HCT116 (cell line): ENCODE measurements around the gene SIGLEC11. TPM values are rescaled to one million over a fixed set of nuclear protein-coding genes. Genes with fewer than 3 reads are reported as not detected.

Experiments
- ATAC-seq: fragments of 200-7000 bp; cut with Tn5 transposase; 2 replicates; pipeline ENCODE4 v1.9.1; 2020; ENCODE audit warnings: mild to moderate bottlenecking, moderate library complexity
- BruUV-seq: library from RNA; stranded (reverse); fragments of 400-500 nt; replicated peaks from 2 replicates; lab custom pipeline; 2021; lab: Mats Ljungman, UMichigan
- CTCF ChIA-PET: fragments of 300-600 bp; sonication (Branson Sonifier 250); formaldehyde crosslinking; loops from one replicate; lab custom pipeline; 2021; ENCODE audit warnings: antibody characterized with exemption; lab: Charles Lee
- POLR2A ChIA-PET: fragments of 300-600, 350-600 bp; sonication (Branson Sonifier 250); formaldehyde crosslinking; loops from one replicate; lab custom pipeline; 2021; ENCODE audit warnings: antibody characterized with exemption; lab: Charles Lee
- RAD21 ChIA-PET, 2 experiments: fragments of 300-600 bp; sonication (Branson Sonifier 250); formaldehyde crosslinking; loops; one replicate each; lab custom pipeline; 2023; ENCODE audit warnings: low total read pairs in 2 of 2; ENCODE audit not compliant: uncharacterized antibody in 2 of 2, unreplicated experiment in 2 of 2, low non-redundant PET in 1 of 2; lab: Charles Lee
- DNase-seq: peaks from one replicate; pipeline ENCODE4 v3.0.0-alpha.2; 2010; ENCODE audit warnings: low read depth, low spot score
- H2AFZ ChIP-seq: fragments of 200-600 bp; shearing (Covaris generic), sonication (generic); 2 replicates; pipeline ENCODE4 v1.6.1; 2017; ENCODE audit warnings: low read depth, mixed run types, mixed read lengths, antibody characterized with exemption, low read length; ENCODE audit not compliant: poor library complexity, severe bottlenecking
- H3K27ac ChIP-seq: 2 replicates; pipeline ENCODE4 v1.5.1; 2012; ENCODE audit warnings: low read depth, low read length
- H3K27me3 ChIP-seq: fragments of 200-600 bp; sonication (generic); 2 replicates; pipeline ENCODE4 v1.6.1; 2016; ENCODE audit warnings: mixed run types, low read length, mixed read lengths; ENCODE audit not compliant: insufficient read depth
- H3K36me3 ChIP-seq, 2 experiments: fragments of 200-500 bp in 1 of 2; fragments of 200-600 bp in 1 of 2; sonication (Bioruptor generic) in 1 of 2; sonication (generic) in 1 of 2; 2 replicates each; pipeline versions ENCODE4 v1.5.1 to v1.6.1; 2014 to 2016; ENCODE audit warnings: low read length in 2 of 2, inconsistent platforms in 1 of 2, mixed read lengths in 1 of 2, mixed run types in 1 of 2; ENCODE audit not compliant: insufficient read depth in 2 of 2, control insufficient read depth in 1 of 2
- H3K4me1 ChIP-seq, 2 experiments: fragments of 200-600 bp in 1 of 2; sonication (generic) in 1 of 2; 2 replicates each; pipeline versions ENCODE4 v1.5.1 to v1.6.1; 2012 to 2017; ENCODE audit warnings: low read length in 2 of 2, inconsistent platforms in 1 of 2, mild to moderate bottlenecking in 1 of 2, mixed read lengths in 1 of 2, mixed run types in 1 of 2, moderate library complexity in 1 of 2; ENCODE audit not compliant: insufficient read depth in 2 of 2, control insufficient read depth in 1 of 2
- H3K4me2 ChIP-seq: fragments of 200-600 bp; sonication (generic); 2 replicates; pipeline ENCODE4 v1.6.1; 2017; ENCODE audit warnings: mixed run types, low read length, mixed read lengths
- H3K4me3 ChIP-seq, 2 experiments: fragments of 200-600 bp in 1 of 2; sonication (generic) in 1 of 2; replicated peaks in 1 of 2; 2 replicates each; pipeline ENCODE4 v1.5.1; 2011 to 2016; ENCODE audit warnings: low read length in 2 of 2, control low read depth in 1 of 2, low read depth in 1 of 2, mild to moderate bottlenecking in 1 of 2, mixed read lengths in 1 of 2, mixed run types in 1 of 2
- H3K79me2 ChIP-seq: fragments of 200-600 bp; sonication (generic); 2 replicates; pipeline ENCODE4 v1.6.1; 2017; ENCODE audit warnings: mild to moderate bottlenecking, mixed run types, low read length, moderate library complexity, mixed read lengths; ENCODE audit not compliant: insufficient read depth
- H3K9ac ChIP-seq: fragments of 200-600 bp; sonication (generic); 2 replicates; pipeline ENCODE4 v1.6.1; 2016; ENCODE audit warnings: low read length, mixed read lengths
- H3K9me2 ChIP-seq: fragments of 200-600 bp; sonication (generic), shearing (Covaris generic); 2 replicates; pipeline ENCODE4 v1.6.1; 2017; ENCODE audit warnings: mixed run types, mild to moderate bottlenecking, moderate library complexity; ENCODE audit not compliant: insufficient read depth
- H3K9me3 ChIP-seq, 2 experiments: fragments of 200-500 bp in 1 of 2; fragments of 200-600 bp in 1 of 2; sonication (Bioruptor generic) in 1 of 2; sonication (generic) in 1 of 2; 2 replicates each; pipeline ENCODE4 v1.6.1; 2014 to 2017; ENCODE audit warnings: low read length in 2 of 2, mixed read lengths in 2 of 2, inconsistent platforms in 1 of 2, low read depth in 1 of 2, mild to moderate bottlenecking in 1 of 2, mixed run types in 1 of 2, moderate library complexity in 1 of 2; ENCODE audit not compliant: control insufficient read depth in 1 of 2, insufficient read depth in 1 of 2
- H4K20me1 ChIP-seq: fragments of 200-600 bp; sonication (generic), shearing (Covaris generic); 2 replicates; pipeline ENCODE4 v1.6.1; 2017; ENCODE audit warnings: mixed run types, mild to moderate bottlenecking, moderate library complexity; ENCODE audit not compliant: insufficient read depth
- CEBPB ChIP-seq: IDR thresholded peaks from 2 replicates; pipeline ENCODE4 v1.6.1; 2012; ENCODE audit warnings: low read depth
- EZH2 ChIP-seq: fragments of 200-600 bp; sonication (generic); IDR thresholded peaks from 2 replicates; pipeline ENCODE4 v1.6.1; 2017; ENCODE audit warnings: antibody characterized with exemption, mixed run types
- EZH2phosphoT487 ChIP-seq: fragments of 200-600 bp; IDR thresholded peaks from 2 replicates; pipeline ENCODE4 v1.6.1; 2018; ENCODE audit warnings: antibody characterized with exemption, borderline replicate concordance
- FOSL1 ChIP-seq: IDR thresholded peaks from 2 replicates; pipeline ENCODE4 v1.6.1; 2012; ENCODE audit warnings: low read depth
- POLR2A ChIP-seq: IDR thresholded peaks from 2 replicates; pipeline ENCODE4 v1.7.0; 2011; ENCODE audit warnings: borderline replicate concordance; ENCODE audit not compliant: insufficient read depth, insufficient read length; ENCODE audit errors: extremely low read depth
- SRF ChIP-seq: IDR thresholded peaks from 2 replicates; pipeline ENCODE4 v1.6.1; 2012; ENCODE audit warnings: low read depth
- TCF7L2 ChIP-seq: IDR thresholded peaks from 2 replicates; pipeline ENCODE4 v1.7.0; 2011; ENCODE audit warnings: borderline replicate concordance, inconsistent platforms; ENCODE audit not compliant: insufficient read depth, insufficient read length; ENCODE audit errors: extremely low read depth
- ZFX ChIP-seq: fragments of 450-650 bp; IDR thresholded peaks from 2 replicates; pipeline ENCODE4 v1.6.1; 2017
- intact Hi-C: fragments of 100-400 bp; cut with micrococcal nuclease; formaldehyde crosslinking; loops from 2 replicates; pipeline ENCODE4 v1.10.0; 2022
- total RNA-seq: library from RNA; stranded (reverse); gene quantifications from one replicate; pipeline ENCODE4 v1.2.1, GENCODE V29; 2021; ENCODE audit not compliant: unreplicated experiment
- TF ChIP-seq, protein P1 (sequence below), 3 experiments: fragments of 200-600 bp in 1 of 3; sonication (generic) in 1 of 3; IDR thresholded peaks in 2 of 3; conservative IDR thresholded peaks in 1 of 3; 2 replicates each; pipeline ENCODE4 v1.5.1; 2012 to 2017; ENCODE audit warnings: low read depth in 2 of 3, low read length in 2 of 3, antibody characterized with exemption in 1 of 3, borderline replicate concordance in 1 of 3, control low read depth in 1 of 3, mild to moderate bottlenecking in 1 of 3, mixed read lengths in 1 of 3, mixed run types in 1 of 3, moderate library complexity in 1 of 3; ENCODE audit not compliant: insufficient read depth in 1 of 3
- TF ChIP-seq, protein P2 (sequence below): IDR thresholded peaks from 2 replicates; pipeline ENCODE4 v1.6.1; 2012
- TF ChIP-seq, protein P3 (sequence below): IDR thresholded peaks from 2 replicates; pipeline ENCODE4 v1.6.1; 2012

Gene SIGLEC11
- total RNA-seq, 1 experiment from 2014 or later: not detected

DNA sequence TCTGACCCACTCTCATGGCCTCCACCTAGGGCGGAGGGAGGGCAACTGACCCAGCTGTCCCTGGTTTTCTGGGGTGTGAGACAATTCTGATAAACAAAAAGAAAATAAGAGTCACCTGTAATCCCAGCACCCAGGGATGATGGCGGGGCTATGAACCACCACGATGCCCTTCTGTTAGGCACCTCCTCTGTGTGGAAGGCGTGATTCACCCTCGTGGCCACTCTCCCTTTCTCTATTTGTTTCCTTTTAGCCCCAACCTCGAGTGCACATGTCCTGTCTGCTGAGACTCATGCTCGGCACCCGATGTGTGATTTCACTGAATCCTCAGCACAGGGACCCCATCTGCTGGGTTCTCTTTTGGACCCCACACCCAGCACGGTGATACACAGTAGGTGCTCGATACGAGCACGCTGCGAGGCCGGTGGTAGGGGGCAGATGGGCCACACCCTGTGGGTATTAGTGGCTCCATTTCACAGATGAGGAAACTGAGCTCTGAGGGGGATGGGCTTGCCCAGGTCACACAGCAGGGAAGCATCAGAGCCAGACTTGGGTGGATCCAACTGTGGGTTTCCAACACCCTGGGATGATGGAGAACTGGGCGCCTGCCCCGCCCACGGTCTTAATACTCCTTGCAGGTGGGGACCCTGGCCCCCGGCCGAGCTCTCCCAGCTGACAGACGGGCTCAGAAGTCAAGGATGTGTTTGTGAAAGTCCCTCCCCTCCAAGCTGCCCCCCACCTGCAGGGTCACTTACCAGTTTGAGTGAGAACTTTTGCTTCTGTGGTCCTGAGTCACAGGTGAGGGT, 39.3 kb upstream of the SIGLEC11 start:
- BruUV-seq: no TSS peak
- intact Hi-C loops: no loop called here

More for the DNA sequence above, 39.3 kb upstream of the SIGLEC11 start:
- Histone ChIP-seq H4K20me1 (0 out of 2 replicates have a peak, but pooled peaks cover 4% of the 10 kb centered on the region), H3K9ac (no peak overlapping the region), H3K4me1 (peaks cover 25 to 31% of the 10 kb centered on the region in 2 experiments), H3K79me2 (peaks cover 6% of the 10 kb centered on the region; the same call in 1 of the 2 replicates), H3K4me2 (no peak overlapping the region), H3K9me3 (no peaks in the 10 kb centered on the region), H3K36me3 (peaks cover 9 to 18% of the 10 kb centered on the region in 2 experiments), H3K9me2 (no peaks in the 10 kb centered on the region), H3K27me3 (no peaks in the 10 kb centered on the region), H3K4me3 (no peak overlapping the region), H2AFZ (no peak overlapping the region), H3K27ac (no peak overlapping the region)
- ChIA-PET RAD21 (no interaction called here), CTCF (no interaction called here), POLR2A (no interaction called here)
- TF ChIP-seq SRF (no peak), CEBPB (no peak), TCF7L2 (no peak), ZFX (no peak), EZH2phosphoT487 (no peak), FOSL1 (no peak), EZH2 (no peak), POLR2A (no peak)
- TF ChIP-seq, protein P1, sequence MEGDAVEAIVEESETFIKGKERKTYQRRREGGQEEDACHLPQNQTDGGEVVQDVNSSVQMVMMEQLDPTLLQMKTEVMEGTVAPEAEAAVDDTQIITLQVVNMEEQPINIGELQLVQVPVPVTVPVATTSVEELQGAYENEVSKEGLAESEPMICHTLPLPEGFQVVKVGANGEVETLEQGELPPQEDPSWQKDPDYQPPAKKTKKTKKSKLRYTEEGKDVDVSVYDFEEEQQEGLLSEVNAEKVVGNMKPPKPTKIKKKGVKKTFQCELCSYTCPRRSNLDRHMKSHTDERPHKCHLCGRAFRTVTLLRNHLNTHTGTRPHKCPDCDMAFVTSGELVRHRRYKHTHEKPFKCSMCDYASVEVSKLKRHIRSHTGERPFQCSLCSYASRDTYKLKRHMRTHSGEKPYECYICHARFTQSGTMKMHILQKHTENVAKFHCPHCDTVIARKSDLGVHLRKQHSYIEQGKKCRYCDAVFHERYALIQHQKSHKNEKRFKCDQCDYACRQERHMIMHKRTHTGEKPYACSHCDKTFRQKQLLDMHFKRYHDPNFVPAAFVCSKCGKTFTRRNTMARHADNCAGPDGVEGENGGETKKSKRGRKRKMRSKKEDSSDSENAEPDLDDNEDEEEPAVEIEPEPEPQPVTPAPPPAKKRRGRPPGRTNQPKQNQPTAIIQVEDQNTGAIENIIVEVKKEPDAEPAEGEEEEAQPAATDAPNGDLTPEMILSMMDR (IDR thresholded peaks at IDR 0.05 in 2 of 3, conservative IDR thresholded peaks at IDR 0.05 in 1 of 3; ENCODE audit: borderline replicate concordance in 1 of 3, insufficient read depth in 1 of 3, low read depth in 2 of 3, low read length in 2 of 3): no peak
- TF ChIP-seq, protein P2, sequence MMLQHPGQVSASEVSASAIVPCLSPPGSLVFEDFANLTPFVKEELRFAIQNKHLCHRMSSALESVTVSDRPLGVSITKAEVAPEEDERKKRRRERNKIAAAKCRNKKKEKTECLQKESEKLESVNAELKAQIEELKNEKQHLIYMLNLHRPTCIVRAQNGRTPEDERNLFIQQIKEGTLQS: no peak
- TF ChIP-seq, protein P3, sequence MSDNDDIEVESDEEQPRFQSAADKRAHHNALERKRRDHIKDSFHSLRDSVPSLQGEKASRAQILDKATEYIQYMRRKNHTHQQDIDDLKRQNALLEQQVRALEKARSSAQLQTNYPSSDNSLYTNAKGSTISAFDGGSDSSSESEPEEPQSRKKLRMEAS: no peak
- ATAC-seq: no peak
- DNase-seq: no peak
